ENCODE data around the gene PRC1.
"Not testable (repeated sequence)": the region's sequence is repeated elsewhere in the genome, so short reads cannot be mapped to it uniquely, and the experiment has no call there.

PRC1 gene

GRCh38 chr15:90994417-90995311 lies at the start of gene PRC1:
Gene PRC1 (minus strand): TSS chr15:90994535. CDS start chr15:90994417, 118 bp downstream.
- DNase-seq = peak; percentile 97 to 99

DNA sequence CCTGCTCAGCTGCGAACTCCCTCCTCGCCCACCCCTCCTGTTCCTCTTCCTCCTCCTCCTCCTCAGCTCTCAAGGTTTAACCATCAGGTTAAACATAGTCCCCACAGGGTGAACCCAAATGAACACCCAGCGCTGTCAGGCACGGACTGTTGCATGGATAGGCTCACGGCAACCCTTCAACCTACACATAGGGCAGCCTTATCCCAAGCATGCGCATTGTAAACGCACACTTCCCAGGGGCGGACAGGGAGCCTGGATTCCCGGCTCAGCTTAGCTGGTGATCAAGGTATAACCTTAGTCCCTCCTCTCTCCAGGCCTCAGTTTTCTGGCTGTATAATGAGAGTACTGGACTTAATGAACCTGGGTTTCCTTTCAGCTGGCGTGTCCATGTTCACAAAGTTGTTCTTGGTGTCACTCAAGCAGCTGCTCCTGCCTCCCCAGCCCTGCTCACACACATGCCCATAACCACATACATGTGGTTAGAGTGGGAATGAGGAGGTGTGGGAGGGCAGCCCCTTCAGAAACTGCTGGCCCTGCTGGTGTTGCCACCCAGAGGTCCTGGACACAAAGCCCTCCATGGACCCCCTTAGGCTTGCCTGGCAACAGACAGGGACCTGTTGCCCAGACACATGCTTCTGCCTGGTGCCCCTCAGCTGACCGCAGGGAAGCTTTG lies 49.0 kb upstream of the PRC1 start:
- no peak for DNase-seq

DNA sequence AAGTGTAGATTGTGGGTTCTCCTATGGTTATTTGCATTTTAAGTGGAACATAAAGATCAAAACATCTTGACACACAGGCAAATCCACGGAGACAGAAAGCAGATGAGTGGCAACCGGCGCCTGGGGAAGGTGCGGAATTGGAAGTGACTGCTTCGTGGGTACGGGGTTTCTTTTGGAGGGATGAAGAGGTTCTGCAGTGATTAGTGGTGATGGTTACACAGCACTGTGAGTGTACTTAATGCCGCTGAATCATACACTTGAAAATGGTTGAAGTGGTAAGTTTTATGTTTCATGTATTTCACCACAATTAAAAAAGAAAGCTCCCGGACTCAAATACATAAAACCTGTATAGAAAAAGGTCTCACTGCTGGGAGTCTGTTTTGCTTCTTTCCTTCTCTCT lies 46.5 kb upstream of the PRC1 start:
- DNase-seq = no peak

GRCh38 chr15:91039996-91040395 lies 45.7 kb upstream of the PRC1 start:
- no peak for DNase-seq

DNA sequence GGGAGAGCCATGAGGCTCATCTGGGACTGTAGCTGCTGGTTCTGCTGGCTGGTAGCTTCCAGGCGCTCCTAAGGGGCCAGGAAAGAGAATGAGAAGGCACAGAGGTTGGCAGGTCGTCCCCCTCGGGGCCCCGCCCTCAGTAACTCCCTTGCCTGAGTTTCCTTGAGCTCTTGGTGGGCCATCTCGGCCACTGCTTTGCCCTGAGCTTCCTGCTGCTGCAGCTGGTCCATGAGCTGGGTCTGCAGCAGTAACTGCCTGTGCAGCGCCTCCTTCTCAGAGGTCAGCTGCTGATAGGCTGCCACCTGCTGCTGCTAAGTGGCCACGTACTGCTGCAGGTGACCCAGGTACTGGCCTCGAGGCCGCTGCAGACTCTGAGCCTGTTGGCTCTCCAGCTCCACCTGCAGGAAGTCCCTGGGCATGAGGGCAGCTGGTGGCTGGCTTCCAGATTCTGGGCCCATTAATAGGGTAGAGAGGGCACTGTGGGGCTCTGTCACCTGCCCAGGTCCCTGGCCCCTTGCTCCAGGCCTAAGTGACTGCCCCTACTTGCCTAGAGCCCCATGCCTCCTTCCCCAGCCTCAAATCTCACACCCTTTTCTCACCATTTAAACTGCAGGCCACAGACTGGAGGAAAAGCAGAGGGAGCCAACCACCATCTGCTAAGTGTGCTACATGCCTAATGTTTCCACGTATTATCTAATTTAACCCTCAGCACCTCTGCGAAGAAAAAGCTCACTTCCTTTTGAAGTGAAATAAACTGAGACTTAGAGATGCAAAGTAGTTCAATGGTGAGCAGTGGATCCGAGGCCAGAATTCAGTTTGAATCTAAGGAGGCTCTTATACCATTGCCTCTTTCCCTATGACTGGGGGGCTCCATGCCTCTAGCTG lies 38.8 kb upstream of the PRC1 start:
- peak; percentile 75 to 78 for DNase-seq

DNA sequence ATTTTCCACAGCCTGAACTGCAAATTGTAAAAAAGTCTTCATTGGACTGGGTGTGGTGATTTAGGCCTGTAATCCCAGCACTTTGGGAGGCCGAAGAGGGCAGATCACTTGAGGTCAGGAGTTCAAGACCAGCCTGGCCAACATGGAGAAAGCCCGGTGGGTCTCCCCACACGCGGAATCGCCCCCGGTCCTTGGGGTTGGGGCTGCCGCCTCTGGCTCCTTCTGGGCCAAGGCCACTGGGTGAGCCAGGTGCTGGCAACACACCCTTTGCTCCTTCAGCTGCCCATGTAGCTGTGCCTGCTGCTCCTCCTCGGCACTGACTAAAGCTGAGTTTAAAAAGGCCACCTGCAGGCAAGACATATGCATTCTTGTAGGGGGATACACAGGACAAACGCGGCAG lies 37.5 kb upstream of the PRC1 start:
- DNase-seq = no peak

DNA sequence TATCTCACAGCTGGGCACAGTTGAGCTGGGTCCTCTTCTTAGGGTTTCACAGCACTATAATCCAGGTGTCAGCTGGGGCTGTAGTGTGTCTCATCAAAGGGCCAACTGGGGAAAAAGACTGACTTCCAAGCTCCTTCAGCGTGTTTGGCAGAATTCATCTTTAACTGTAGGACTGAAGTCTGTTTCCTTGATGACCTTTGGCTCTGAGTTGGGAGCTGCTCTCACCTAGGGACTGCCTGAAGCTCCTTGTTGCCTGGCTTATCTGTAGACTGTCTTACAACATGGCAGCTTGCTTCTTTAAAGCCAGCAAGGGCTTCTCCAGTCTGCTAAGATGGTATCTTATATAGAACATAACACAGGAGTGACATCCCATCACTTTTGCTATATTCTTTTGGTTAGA lies 33.3 kb upstream of the PRC1 start:
- DNase-seq = no peak

GRCh38 chr15:91023720-91024119 lies 29.4 kb upstream of the PRC1 start:
- no peak for DNase-seq

DNA sequence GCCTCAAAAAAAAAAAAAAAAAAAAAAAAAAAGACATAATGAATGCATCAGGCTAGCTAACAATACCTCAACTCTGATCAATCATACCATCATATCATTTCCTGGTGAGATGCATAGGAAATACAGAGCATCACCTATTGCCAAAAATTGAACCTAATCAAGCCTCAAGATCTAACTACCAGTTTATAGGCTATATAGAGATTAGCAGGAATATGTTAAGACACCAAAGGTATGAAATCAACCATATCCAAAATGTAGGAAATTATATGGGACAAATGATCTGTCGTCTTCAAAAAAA lies 28.4 kb upstream of the PRC1 start:
- no peak for DNase-seq

DNA sequence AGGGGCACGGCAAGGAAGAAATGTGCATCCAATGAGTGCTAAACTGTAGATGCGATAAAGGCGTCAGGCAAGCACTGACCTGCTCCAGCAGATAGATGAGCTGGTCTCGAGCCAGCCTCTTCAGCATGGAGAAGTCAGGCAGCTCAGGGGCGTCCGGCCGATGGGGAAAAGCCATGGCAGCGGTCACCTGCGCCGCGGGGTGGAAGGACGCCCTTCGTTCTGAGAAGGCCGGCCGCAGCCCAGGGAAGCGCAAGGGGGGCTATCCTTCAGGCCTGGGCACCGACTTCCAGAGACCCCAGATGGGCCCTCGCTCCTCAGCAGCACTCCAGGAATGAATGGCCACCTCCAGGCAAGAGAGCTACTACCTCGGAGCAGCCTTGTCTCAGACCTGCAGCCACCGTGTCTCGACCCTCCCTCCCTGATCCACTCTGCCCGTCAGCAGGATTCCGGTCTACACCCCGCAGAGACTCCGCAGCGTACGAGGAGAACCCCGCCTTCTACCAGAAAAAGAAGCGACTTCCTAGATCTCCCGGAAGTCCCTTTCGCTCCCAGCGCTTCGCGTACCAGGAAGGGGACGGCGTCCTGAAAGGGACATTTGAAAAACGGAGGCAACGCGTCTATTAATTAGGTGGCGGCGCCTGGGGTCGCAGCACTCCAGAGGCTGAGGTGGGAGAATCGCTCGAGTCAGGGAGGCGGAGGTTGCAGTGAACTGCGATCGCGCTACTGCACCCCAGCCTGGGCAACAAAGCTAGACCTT lies 27.9 kb upstream of the PRC1 start, which contains the start of gene VPS33B:
Gene VPS33B (minus strand): TSS at position 520 of the 757 bp plus-strand sequence. CDS start 345 bp downstream, at position 175.
- peak; percentile 86 to 88 for DNase-seq

GRCh38 chr15:91021516-91022074 lies 27.3 kb upstream of the PRC1 start:
- no peak for DNase-seq

GRCh38 chr15:91018158-91018557 lies 23.8 kb upstream of the PRC1 start:
- no peak for DNase-seq

DNA sequence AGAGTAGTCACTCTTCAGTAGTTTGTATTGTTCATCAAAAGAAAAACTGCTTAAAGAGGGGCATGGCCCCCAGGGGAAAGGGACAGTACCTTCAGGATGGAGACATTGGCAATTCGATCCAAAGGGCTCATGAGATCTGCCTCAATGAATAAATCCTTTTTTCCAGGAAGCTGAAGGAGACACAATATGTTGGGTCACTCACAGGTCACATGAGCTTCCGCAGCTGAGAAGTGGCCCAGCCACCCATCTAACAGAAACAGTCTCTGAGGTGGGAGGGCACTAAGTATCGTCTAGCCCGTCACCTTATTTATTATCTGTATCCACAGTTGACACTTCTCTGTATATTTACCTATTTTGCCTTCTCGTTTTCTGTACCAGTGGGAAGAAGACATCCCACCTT lies 23.4 kb upstream of the PRC1 start:
- no peak for DNase-seq

GRCh38 chr15:91013701-91014100 lies 19.4 kb upstream of the PRC1 start:
- not testable (repeated sequence) for DNase-seq

GRCh38 chr15:91007266-91007665 lies 12.9 kb upstream of the PRC1 start:
- no peak for DNase-seq

DNA sequence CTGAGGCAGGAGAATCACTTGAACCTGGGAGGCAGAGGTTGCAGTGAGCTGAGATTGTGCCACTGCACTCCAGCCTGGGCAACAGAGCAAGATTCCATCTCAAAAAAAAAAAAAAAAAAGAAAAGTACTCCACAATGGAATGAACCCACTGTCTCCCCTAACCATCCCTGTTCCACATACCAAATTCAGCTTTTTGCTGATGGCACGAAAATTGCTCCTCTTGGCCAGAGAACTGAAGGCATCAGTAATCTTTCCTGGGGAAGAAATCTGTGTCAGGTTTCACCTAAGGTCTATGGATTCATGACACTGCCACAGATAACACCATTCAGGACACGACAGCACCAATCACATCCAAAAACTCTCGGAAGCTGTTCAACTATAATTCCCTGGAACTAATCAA lies 6.9 kb upstream of the PRC1 start:
- DNase-seq = no peak

GRCh38 chr15:90998737-90999136 lies 4.4 kb upstream of the PRC1 start:
- no peak for DNase-seq

- peak in 1 of 2 experiments; percentile 39 for DNase-seq
Measured at GRCh38 chr15:90994059-90994416, 297 bp downstream of the PRC1 start.

GRCh38 chr15:90991587-90992285 lies 2.6 kb downstream of the PRC1 start:
- DNase-seq = no peak

DNA sequence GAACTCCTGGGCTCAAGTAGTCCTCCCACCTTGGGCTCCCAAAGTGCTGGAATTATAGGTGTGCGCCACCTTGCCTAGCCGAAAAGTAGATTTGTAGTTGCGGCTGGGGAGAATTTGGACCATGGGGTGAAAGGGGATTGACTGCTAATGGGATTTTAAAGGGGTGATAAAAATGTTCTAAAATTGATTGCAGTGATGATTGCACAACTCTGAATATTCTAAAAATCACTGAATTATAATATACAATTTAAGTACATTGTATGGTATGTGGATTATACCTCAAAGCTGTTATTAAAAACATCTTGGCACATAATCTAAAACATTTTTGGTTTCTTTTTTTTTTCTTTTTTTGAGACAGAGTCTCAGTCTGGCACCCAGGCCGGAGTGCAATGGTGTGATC lies 3.9 kb downstream of the PRC1 start:
- no peak for DNase-seq

DNA sequence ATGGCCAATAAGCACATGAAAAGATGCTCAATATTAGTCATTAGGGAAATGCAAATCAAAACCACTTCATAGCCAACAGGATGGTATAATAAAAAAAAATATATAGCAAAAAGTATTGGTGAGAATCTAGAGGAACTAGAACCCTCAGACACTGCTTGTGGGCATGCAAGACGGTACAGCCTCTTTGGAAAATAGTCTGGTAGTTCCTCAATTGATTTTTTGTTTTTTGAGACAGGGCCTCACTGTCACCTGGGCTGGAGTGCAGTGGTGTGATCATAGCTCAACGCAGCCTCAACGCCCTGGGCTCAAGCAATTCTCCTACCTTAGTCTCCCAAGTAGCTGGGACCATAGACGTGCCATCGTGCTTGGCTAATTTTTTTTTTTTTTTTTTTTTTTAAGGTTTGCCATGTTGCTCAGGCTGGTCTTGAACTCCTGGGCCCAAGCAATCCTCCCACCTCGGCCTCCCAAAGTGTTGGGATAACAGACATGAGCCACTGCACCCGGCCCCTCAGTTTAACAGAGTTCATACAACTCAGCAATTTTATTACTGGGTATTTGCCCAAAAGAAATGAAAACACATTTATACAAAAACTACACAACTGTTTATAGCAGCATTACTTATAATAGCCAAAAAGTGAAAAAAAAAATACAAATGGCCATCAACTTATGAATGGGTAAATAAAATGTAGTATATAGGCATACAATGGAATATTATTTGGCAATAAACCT lies 5.1 kb downstream of the PRC1 start:
- no peak for DNase-seq

Data from activated T-cell treated with anti-CD3 and anti-CD28 coated beads, Interleukin-2, amount 50 U/mL, for 48 hours (primary cell).